Measurements from ENCODE around the gene CNPY1. TPM values are rescaled to one million over a fixed set of nuclear protein-coding genes. Genes with fewer than 3 reads are reported as not detected.

Gene CNPY1
- total RNA-seq, 2 donors from 2014 or later = not detected

- peaks cover 6% of the 10 kb centered on the region for H3K4me1 ChIP-seq (replicated peaks)
- no peak for TF ChIP-seq POLR2AphosphoS5 (IDR thresholded peaks at IDR 0.05)
- no peak for TF ChIP-seq CTCF (IDR thresholded peaks at IDR 0.05)
- no peak for TF ChIP-seq POLR2A (IDR thresholded peaks at IDR 0.05)
- H3K9me3 ChIP-seq = no peaks in the 10 kb centered on the region
- H3K27ac ChIP-seq = no peak overlapping the region
- intact Hi-C loops (cut with DNase I) = no loop called here
- 14% methylated on average over 15 of the region's 15 CpGs for WGBS
- H3K27me3 ChIP-seq (replicated peaks; ENCODE audit: insufficient read depth) = peaks cover 76% of the 10 kb centered on the region
- DNase-seq (ENCODE audit: low spot score) = no peak
- no peaks in the 10 kb centered on the region for H3K36me3 ChIP-seq
- no peak overlapping the region for H3K4me3 ChIP-seq
These were observed 83.1 kb downstream of the CNPY1 start for GRCh38 chr7:155463114-155463811.

- Histone ChIP-seq H3K36me3 (no peaks in the 10 kb centered on the region), H3K4me1 (replicated peaks) (peaks cover 8% of the 10 kb centered on the region), H3K27me3 (replicated peaks; ENCODE audit: insufficient read depth) (peaks cover 70% of the 10 kb centered on the region), H3K27ac (no peak overlapping the region), H3K9me3 (no peaks in the 10 kb centered on the region), H3K4me3 (no peak overlapping the region)
- DNase-seq (ENCODE audit: low spot score) = no peak
- intact Hi-C loops (cut with DNase I) = no loop called here
- TF ChIP-seq POLR2AphosphoS5 (IDR thresholded peaks at IDR 0.05) (no peak), POLR2A (IDR thresholded peaks at IDR 0.05) (no peak), CTCF (IDR thresholded peaks at IDR 0.05) (no peak)
- WGBS = 13% methylated on average over 33 of the region's 33 CpGs
These were observed 84.1 kb downstream of the CNPY1 start for GRCh38 chr7:155462163-155462735.

- intact Hi-C loops (cut with DNase I) = no loop called here
- Histone ChIP-seq H3K27me3 (replicated peaks; ENCODE audit: insufficient read depth) (peaks cover 68% of the 10 kb centered on the region), H3K36me3 (no peaks in the 10 kb centered on the region), H3K4me3 (no peak overlapping the region), H3K4me1 (replicated peaks) (peaks cover 8% of the 10 kb centered on the region), H3K9me3 (no peaks in the 10 kb centered on the region), H3K27ac (no peak overlapping the region)
- TF ChIP-seq POLR2AphosphoS5 (IDR thresholded peaks at IDR 0.05) = no peak
- TF ChIP-seq CTCF (IDR thresholded peaks at IDR 0.05) = no peak
- no peak for TF ChIP-seq POLR2A (IDR thresholded peaks at IDR 0.05)
- 33% methylated on average over 3 of the region's 3 CpGs for WGBS
- no peak for DNase-seq (ENCODE audit: low spot score)
These were observed 84.7 kb downstream of the CNPY1 start for GRCh38 chr7:155461631-155462030.

- DNase-seq (ENCODE audit: low spot score) = no peak
- no peak overlapping the region for H3K27ac ChIP-seq
- H3K9me3 ChIP-seq = no peaks in the 10 kb centered on the region
- no peak overlapping the region for H3K4me3 ChIP-seq
- TF ChIP-seq CTCF (IDR thresholded peaks at IDR 0.05) (no peak), POLR2AphosphoS5 (IDR thresholded peaks at IDR 0.05) (no peak), POLR2A (IDR thresholded peaks at IDR 0.05) (no peak)
- H3K4me1 ChIP-seq (replicated peaks) = peaks cover 8% of the 10 kb centered on the region
- 21% methylated on average over 8 of the region's 8 CpGs for WGBS
- H3K27me3 ChIP-seq (replicated peaks; ENCODE audit: insufficient read depth) = peaks cover 68% of the 10 kb centered on the region
- intact Hi-C loops (cut with DNase I) = no loop called here
- H3K36me3 ChIP-seq = no peaks in the 10 kb centered on the region
These were observed 85.3 kb downstream of the CNPY1 start for GRCh38 chr7:155460926-155461613.
